ENCODE measurements around the gene MCTP1.

- TF ChIP-seq EZH2 (IDR thresholded peaks at IDR 0.05) (no peak), POLR2AphosphoS5 (IDR thresholded peaks at IDR 0.05; ENCODE audit: borderline replicate concordance, low read depth, low read length) (no peak), FOXP2 (optimal IDR thresholded peaks at IDR 0.05; ENCODE audit: control extremely low read depth, extremely low read length, insufficient read depth) (no peak)
Measured at GRCh38 chr5:94812232-94812631, 472.7 kb downstream of the MCTP1 start.
